ENCODE data around the gene ADAM10. TPM values are rescaled to one million over a fixed set of nuclear protein-coding genes. Genes with fewer than 3 reads are reported as not detected.

The ADAM10 gene
- total RNA-seq, 1 experiment from 2014 or later: 128 TPM

Other genes with a start within 250 kb of the ADAM10 start
- 6.3 and 6.7 TPM in 2 replicates for gene MINDY2, start 21.6 kb upstream of the ADAM10 start, total RNA-seq (2014; rRNA removed; shearing (Covaris generic))
- 73.8 and 74.0 TPM in 2 replicates for gene SLTM, start 184.0 kb upstream of the ADAM10 start, total RNA-seq (2014; rRNA removed; shearing (Covaris generic))
- 13.5 and 18.4 TPM in 2 replicates for gene RNF111, start 238.0 kb upstream of the ADAM10 start, total RNA-seq (2014; rRNA removed; shearing (Covaris generic))

Data from A172 (cell line).